HepG2 (cell line): ENCODE measurements around the gene TMEM114. TPM values are rescaled to one million over a fixed set of nuclear protein-coding genes. Genes with fewer than 3 reads are reported as not detected.

ENCODE experiments used
- BORCS8-MEF2B ChIP-seq: sonication (generic); formaldehyde crosslinking; IDR thresholded peaks from 2 replicates; pipeline ENCODE4 v1.8.0; 2022; ENCODE audit warnings: mild to moderate bottlenecking, missing genetic modification reagents
- BRD4 ChIP-seq: sonication (generic); formaldehyde crosslinking; IDR thresholded peaks from 2 replicates; pipeline ENCODE4 v1.4.0; 2020; ENCODE audit warnings: missing genetic modification reagents
- CEBPZ ChIP-seq: IDR thresholded peaks from 2 replicates; pipeline ENCODE4 v1.6.1; 2012; ENCODE audit warnings: low read length, improper control_type of control experiment
- HHEX ChIP-seq: IDR thresholded peaks from 2 replicates; pipeline ENCODE4 v1.6.1; 2016; ENCODE audit warnings: control low read depth
- HIC2 ChIP-seq: sonication (generic); formaldehyde crosslinking; IDR thresholded peaks from 2 replicates; pipeline ENCODE4 v1.9.0; 2022; ENCODE audit warnings: low read depth, missing genetic modification reagents
- IRF2 ChIP-seq: IDR thresholded peaks from 2 replicates; pipeline ENCODE4 v1.6.1; 2018; ENCODE audit warnings: missing genetic modification reagents, missing compliant biosample characterization
- ISX ChIP-seq: sonication (generic); formaldehyde crosslinking; conservative IDR thresholded peaks from 2 replicates; pipeline ENCODE4 v1.5.0; 2020; ENCODE audit warnings: missing genetic modification reagents
- MBD4 ChIP-seq: IDR thresholded peaks from 2 replicates; pipeline ENCODE4 v1.6.1; 2012; ENCODE audit warnings: low read length, inconsistent platforms, borderline replicate concordance
- MED1 ChIP-seq: sonication (generic); formaldehyde crosslinking; IDR thresholded peaks from 2 replicates; pipeline ENCODE4 v1.4.0; 2020; ENCODE audit warnings: missing genetic modification reagents
- MXD3 ChIP-seq: IDR thresholded peaks from 2 replicates; pipeline ENCODE4 v1.6.1; 2016; ENCODE audit warnings: mild to moderate bottlenecking, missing biosample characterization, missing genetic modification reagents
- PREB ChIP-seq: sonication (generic); formaldehyde crosslinking; IDR thresholded peaks from 2 replicates; pipeline ENCODE4 v1.4.0; 2020; ENCODE audit warnings: missing genetic modification reagents
- SNAPC2 ChIP-seq: sonication (generic); formaldehyde crosslinking; IDR thresholded peaks from 2 replicates; pipeline ENCODE4 v1.8.1; 2022; ENCODE audit warnings: mild to moderate bottlenecking, missing genetic modification reagents
- THAP9 ChIP-seq: sonication (generic); formaldehyde crosslinking; IDR thresholded peaks from 2 replicates; pipeline ENCODE4; 2020; ENCODE audit warnings: missing genetic modification reagents, mild to moderate bottlenecking, borderline replicate concordance
- ZBTB44 ChIP-seq: sonication (generic); formaldehyde crosslinking; IDR thresholded peaks from 2 replicates; pipeline ENCODE4 v1.4.0; 2020; ENCODE audit warnings: missing genetic modification reagents
- ZC3H4 ChIP-seq: sonication (generic); formaldehyde crosslinking; IDR thresholded peaks from 2 replicates; pipeline ENCODE4 v1.4.0; 2020; ENCODE audit warnings: missing genetic modification reagents, borderline replicate concordance
- ZNF263 ChIP-seq: sonication (generic); formaldehyde crosslinking; IDR thresholded peaks from 2 replicates; pipeline ENCODE4 v1.4.0; 2020; ENCODE audit warnings: missing genetic modification reagents
- ZNF607 ChIP-seq: sonication (generic); formaldehyde crosslinking; IDR thresholded peaks from 2 replicates; pipeline ENCODE4 v1.5.1; 2020; ENCODE audit warnings: missing genetic modification reagents, mild to moderate bottlenecking, borderline replicate concordance
- polyA plus RNA-seq, 8 experiments: library from polyadenylated mRNA; depleted of rRNA in 3 of 8; stranded (reverse) in 7 of 8; unstranded in 1 of 8; fragments of >200 nt; fragmentation: Illumina TruSeq in 4 of 8; extraction: Trizol in 4 of 8; gene quantifications; 2 replicates each; pipeline versions ENCODE4 v1.2.1 to v1.2.3, GENCODE V29; 2011 to 2016; ENCODE audit warnings: low read depth in 4 of 8, missing spikeins in 1 of 8, mixed read lengths in 1 of 8; ENCODE audit not compliant: insufficient read depth in 1 of 8
- total RNA-seq, 5 experiments: library from RNA; depleted of rRNA; stranded (reverse); fragments of >200 nt; fragmentation: Illumina TruSeq; extraction: Trizol; gene quantifications; 2 replicates each; pipeline ENCODE4 v1.2.3, GENCODE V29; 2016; ENCODE audit warnings: low read depth in 1 of 5

TMEM114 gene
- total and polyA plus RNA-seq, 2 of the 13 experiments (the other 11 are each of a cell fraction or from before 2014, with no cell fraction given), result not detected

- TF ChIP-seq THAP9, result no peak
- no peak for TF ChIP-seq MXD3 (CRISPR knock-in tag)
- peak; percentile 73; the same call in 1 of the 2 replicates for TF ChIP-seq ZNF607 (CRISPR knock-in tag)
- no peak for TF ChIP-seq IRF2 (CRISPR knock-in tag)
- TF ChIP-seq ZBTB44 (CRISPR knock-in tag), result no peak
- TF ChIP-seq ZNF263 (CRISPR knock-in tag), result peak; percentile 50; the same call in 1 of the 2 replicates
- no peak for TF ChIP-seq HIC2 (CRISPR knock-in tag)
- no peak for TF ChIP-seq MBD4
- TF ChIP-seq BORCS8-MEF2B (CRISPR knock-in tag), result 0 out of 2 replicates have a peak, but pooled peaks have one; percentile 51
- 0 out of 2 replicates have a peak, but pooled peaks have one; percentile 66 for TF ChIP-seq BRD4 (CRISPR knock-in tag)
- TF ChIP-seq ISX (CRISPR knock-in tag), result no peak
- no peak for TF ChIP-seq ZC3H4
- TF ChIP-seq PREB, result no peak
- TF ChIP-seq HHEX (CRISPR knock-in tag), result peak; percentile 31; the same call in 1 of the 2 replicates
- TF ChIP-seq CEBPZ, result no peak
- peak; percentile 85 for TF ChIP-seq MED1 (CRISPR knock-in tag)
- TF ChIP-seq SNAPC2 (CRISPR knock-in tag), result peak; percentile 36; the same call in 1 of the 2 replicates
These were observed 37.7 kb downstream of the TMEM114 start (continued) for GRCh38 chr16:8552487-8553221.
